ENCODE data around the gene C1orf50.

DNA sequence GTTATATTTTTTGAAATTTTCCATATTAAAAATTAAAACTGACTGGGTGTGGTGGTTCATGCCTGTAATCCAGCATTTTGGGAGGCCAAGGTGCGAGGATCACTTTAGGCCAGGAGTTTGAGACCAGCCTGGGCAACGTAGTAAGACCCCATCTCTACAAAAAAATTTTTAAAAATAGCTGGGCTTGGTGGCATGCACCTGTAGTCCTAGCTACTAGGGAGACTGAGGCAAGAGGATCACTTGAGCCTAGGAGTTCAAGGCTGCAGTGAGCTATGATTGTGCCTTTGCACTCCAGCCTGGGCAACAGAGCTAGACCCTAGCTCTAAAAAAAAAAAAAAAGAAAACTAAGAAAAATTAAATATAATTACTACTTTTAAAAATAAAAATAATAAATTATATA, 54.6 kb downstream of the C1orf50 start:
- no peak for TF ChIP-seq CREB5 (CRISPR knock-in tag; IDR thresholded peaks at IDR 0.05; ENCODE audit: low read depth)
- no peak for TF ChIP-seq OSR1 (CRISPR knock-in tag; IDR thresholded peaks at IDR 0.05)
- no peak for TF ChIP-seq RARB (CRISPR knock-in tag; IDR thresholded peaks at IDR 0.05)
- no peak for TF ChIP-seq ZFP3 (CRISPR knock-in tag; IDR thresholded peaks at IDR 0.05)
- TF ChIP-seq, protein P1, sequence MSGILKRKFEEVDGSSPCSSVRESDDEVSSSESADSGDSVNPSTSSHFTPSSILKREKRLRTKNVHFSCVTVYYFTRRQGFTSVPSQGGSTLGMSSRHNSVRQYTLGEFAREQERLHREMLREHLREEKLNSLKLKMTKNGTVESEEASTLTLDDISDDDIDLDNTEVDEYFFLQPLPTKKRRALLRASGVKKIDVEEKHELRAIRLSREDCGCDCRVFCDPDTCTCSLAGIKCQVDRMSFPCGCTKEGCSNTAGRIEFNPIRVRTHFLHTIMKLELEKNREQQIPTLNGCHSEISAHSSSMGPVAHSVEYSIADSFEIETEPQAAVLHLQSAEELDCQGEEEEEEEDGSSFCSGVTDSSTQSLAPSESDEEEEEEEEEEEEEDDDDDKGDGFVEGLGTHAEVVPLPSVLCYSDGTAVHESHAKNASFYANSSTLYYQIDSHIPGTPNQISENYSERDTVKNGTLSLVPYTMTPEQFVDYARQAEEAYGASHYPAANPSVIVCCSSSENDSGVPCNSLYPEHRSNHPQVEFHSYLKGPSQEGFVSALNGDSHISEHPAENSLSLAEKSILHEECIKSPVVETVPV (CRISPR knock-in tag; IDR thresholded peaks at IDR 0.05), result no peak
- TF ChIP-seq ISL1 (CRISPR knock-in tag; IDR thresholded peaks at IDR 0.05), result no peak
- no peak for TF ChIP-seq SNAI2 (CRISPR knock-in tag; IDR thresholded peaks at IDR 0.05)
- no peak for TF ChIP-seq TOX (CRISPR knock-in tag; IDR thresholded peaks at IDR 0.05; ENCODE audit: borderline replicate concordance)
- no peak for TF ChIP-seq PPARA (CRISPR knock-in tag; IDR thresholded peaks at IDR 0.05; ENCODE audit: borderline replicate concordance)
- no peak for TF ChIP-seq TCF4 (CRISPR knock-in tag; IDR thresholded peaks at IDR 0.05; ENCODE audit: borderline replicate concordance)
- no peak for TF ChIP-seq CSDC2 (CRISPR knock-in tag; IDR thresholded peaks at IDR 0.05)
- no peak for TF ChIP-seq ARNTL (CRISPR knock-in tag; IDR thresholded peaks at IDR 0.05; ENCODE audit: borderline replicate concordance, low read depth)
- TF ChIP-seq, protein P2, sequence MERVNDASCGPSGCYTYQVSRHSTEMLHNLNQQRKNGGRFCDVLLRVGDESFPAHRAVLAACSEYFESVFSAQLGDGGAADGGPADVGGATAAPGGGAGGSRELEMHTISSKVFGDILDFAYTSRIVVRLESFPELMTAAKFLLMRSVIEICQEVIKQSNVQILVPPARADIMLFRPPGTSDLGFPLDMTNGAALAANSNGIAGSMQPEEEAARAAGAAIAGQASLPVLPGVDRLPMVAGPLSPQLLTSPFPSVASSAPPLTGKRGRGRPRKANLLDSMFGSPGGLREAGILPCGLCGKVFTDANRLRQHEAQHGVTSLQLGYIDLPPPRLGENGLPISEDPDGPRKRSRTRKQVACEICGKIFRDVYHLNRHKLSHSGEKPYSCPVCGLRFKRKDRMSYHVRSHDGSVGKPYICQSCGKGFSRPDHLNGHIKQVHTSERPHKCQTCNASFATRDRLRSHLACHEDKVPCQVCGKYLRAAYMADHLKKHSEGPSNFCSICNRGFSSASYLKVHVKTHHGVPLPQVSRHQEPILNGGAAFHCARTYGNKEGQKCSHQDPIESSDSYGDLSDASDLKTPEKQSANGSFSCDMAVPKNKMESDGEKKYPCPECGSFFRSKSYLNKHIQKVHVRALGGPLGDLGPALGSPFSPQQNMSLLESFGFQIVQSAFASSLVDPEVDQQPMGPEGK (CRISPR knock-in tag; IDR thresholded peaks at IDR 0.05; ENCODE audit: borderline replicate concordance), result no peak
